Duodenal mucosa (tissue), 2 donors: ENCODE data around the gene GRAP.

ENCODE experiments used
- H3K27ac ChIP-seq: one replicate; pipeline ENCODE4 v1.7.0; 2013; ENCODE audit warnings: low read depth, low read length
- H3K27me3 ChIP-seq, 2 donors: one replicate each; pipeline ENCODE4 v1.7.0; 2013; ENCODE audit warnings: low read length in 2 of 2, control low read depth in 1 of 2; ENCODE audit not compliant: insufficient read depth in 2 of 2, control insufficient read depth in 1 of 2
- H3K36me3 ChIP-seq, 2 donors: one replicate each; pipeline ENCODE4 v1.7.0; 2013; ENCODE audit warnings: low read length in 2 of 2, control low read depth in 1 of 2; ENCODE audit not compliant: insufficient read depth in 2 of 2, control insufficient read depth in 1 of 2
- H3K4me1 ChIP-seq, 2 donors: one replicate each; pipeline ENCODE4 v1.7.0; 2013; ENCODE audit warnings: low read length in 2 of 2, control low read depth in 1 of 2; ENCODE audit not compliant: insufficient read depth in 2 of 2, control insufficient read depth in 1 of 2
- H3K4me3 ChIP-seq, 2 donors: one replicate each; pipeline ENCODE4 v1.7.0; 2013; ENCODE audit warnings: low read length in 2 of 2, low read depth in 1 of 2
- H3K9ac ChIP-seq, 2 donors: one replicate each; pipeline ENCODE4 v1.7.0; 2013; ENCODE audit warnings: low read length in 2 of 2, low read depth in 1 of 2
- H3K9me3 ChIP-seq, 2 donors: one replicate each; pipeline ENCODE4 v1.7.0; 2013; ENCODE audit warnings: low read length in 2 of 2, control low read depth in 1 of 2; ENCODE audit not compliant: control insufficient read depth in 1 of 2

The GRAP gene

GRCh38 chr17:19011581-19011980 lies 35.2 kb downstream of the GRAP start:
- Histone ChIP-seq H3K9me3 (no peaks in the 10 kb centered on the region), H3K4me3 (no peak overlapping the region), H3K4me1 (peaks cover 10 to 11% of the 10 kb centered on the region in 2 donors), H3K27ac (no peak overlapping the region), H3K9ac (no peak overlapping the region), H3K36me3 (no peaks in the 10 kb centered on the region), H3K27me3 (no peaks in the 10 kb centered on the region)

GRCh38 chr17:19010729-19011505 lies 35.8 kb downstream of the GRAP start:
- Histone ChIP-seq H3K4me1 (peaks cover 10 to 11% of the 10 kb centered on the region in 2 donors), H3K9ac (no peak overlapping the region)

DNA sequence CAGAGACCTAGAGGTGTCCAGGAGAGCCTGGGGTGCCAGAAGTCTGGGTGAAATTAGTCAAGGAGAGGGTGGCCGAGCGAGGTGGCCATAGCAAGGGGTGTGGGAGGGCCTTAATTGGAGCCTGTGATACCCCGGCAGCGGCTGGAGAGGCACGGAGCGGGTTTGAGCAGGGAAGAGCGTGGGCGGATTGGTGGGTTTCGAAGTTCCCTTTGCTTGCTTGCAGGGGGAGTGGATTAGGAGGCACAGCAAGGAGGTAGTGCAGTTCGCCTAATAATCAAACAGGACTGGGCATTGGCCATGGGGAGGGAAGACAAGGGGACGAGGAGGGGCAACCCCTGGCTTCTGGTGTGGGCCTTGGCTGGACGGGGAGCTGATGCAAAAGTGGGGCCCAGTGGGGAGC lies 36.8 kb downstream of the GRAP start:
- Histone ChIP-seq H3K36me3 (no peaks in the 10 kb centered on the region), H3K27ac (no peak overlapping the region), H3K9me3 (no peaks in the 10 kb centered on the region), H3K4me3 (no peak overlapping the region), H3K27me3 (no peaks in the 10 kb centered on the region), H3K9ac (no peak overlapping the region), H3K4me1 (peaks cover 12 to 13% of the 10 kb centered on the region in 2 donors)

More at GRCh38 chr17:19010729-19011505, 35.8 kb downstream of the GRAP start:
- Histone ChIP-seq H3K4me3 (no peak overlapping the region), H3K27ac (no peak overlapping the region), H3K36me3 (no peaks in the 10 kb centered on the region), H3K27me3 (no peaks in the 10 kb centered on the region), H3K9me3 (no peaks in the 10 kb centered on the region)

GRCh38 chr17:19006698-19007097 lies 40.1 kb downstream of the GRAP start:
- peaks cover 27 to 34% of the 10 kb centered on the region in 2 donors for H3K4me1 ChIP-seq
- H3K27me3 ChIP-seq, result no peaks in the 10 kb centered on the region
- H3K27ac ChIP-seq, result no peak overlapping the region
- H3K36me3 ChIP-seq, result peaks cover 0 to 5% of the 10 kb centered on the region in 2 donors
- H3K4me3 ChIP-seq, result no peak overlapping the region
- H3K9me3 ChIP-seq, result no peaks in the 10 kb centered on the region
- H3K9ac ChIP-seq, result no peak overlapping the region

DNA sequence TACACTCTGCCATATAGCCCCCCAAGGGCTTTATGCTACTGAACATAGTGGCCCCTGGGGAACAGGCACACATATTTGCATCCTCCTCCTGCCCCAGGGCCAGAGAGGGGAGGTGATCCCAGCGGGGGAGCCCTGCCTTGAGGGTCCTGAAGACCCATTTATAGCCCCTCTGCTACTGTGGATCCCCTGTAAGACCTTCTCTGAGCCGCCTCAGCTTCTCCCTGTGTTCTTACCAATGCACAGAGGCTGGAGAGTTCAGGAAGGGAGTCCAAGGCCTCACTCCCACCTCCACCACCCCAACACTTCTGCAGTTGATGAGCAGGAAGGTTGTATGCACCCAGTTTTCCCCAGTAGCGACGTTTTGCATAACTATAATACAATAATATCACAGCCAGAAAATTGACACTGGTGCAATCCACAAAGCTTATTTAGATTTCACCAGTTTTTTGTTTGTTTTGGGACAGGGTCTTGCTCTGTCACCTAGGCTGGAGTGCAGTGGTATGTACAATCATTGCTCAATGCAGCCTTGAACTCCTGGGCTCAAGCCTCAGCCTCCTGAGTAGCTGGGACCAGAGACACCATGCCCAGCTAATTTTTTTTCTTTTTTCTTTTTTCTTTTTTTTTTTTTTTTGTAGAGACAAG lies 40.8 kb downstream of the GRAP start:
- Histone ChIP-seq H3K9ac (no peak overlapping the region), H3K36me3 (peaks cover 0 to 8% of the 10 kb centered on the region in 2 donors), H3K9me3 (no peaks in the 10 kb centered on the region), H3K4me1 (peaks cover 27 to 34% of the 10 kb centered on the region in 2 donors), H3K27ac (no peak overlapping the region), H3K4me3 (no peak overlapping the region), H3K27me3 (no peaks in the 10 kb centered on the region)

GRCh38 chr17:19005137-19005773 lies 41.5 kb downstream of the GRAP start:
- H3K36me3 ChIP-seq, result peaks cover 0 to 8% of the 10 kb centered on the region in 2 donors
- H3K4me1 ChIP-seq, result peaks cover 32 to 40% of the 10 kb centered on the region in 2 donors
- H3K27ac ChIP-seq, result peak overlapping the region; percentile 33
- H3K9ac ChIP-seq, result peak overlapping the region; percentile 80 to 85
- no peaks in the 10 kb centered on the region for H3K27me3 ChIP-seq
- no peaks in the 10 kb centered on the region for H3K9me3 ChIP-seq
- peak overlapping the region; percentile 71 to 76 for H3K4me3 ChIP-seq

- H3K9ac ChIP-seq, result peak within 1 kb of the TSS; percentile 80 to 85
- no peaks in the 10 kb centered on the region for H3K9me3 ChIP-seq
- H3K4me3 ChIP-seq, result peak within 1 kb of the TSS; percentile 76 to 78
- H3K27ac ChIP-seq, result peak within 1 kb of the TSS; percentile 59
- H3K36me3 ChIP-seq, result peaks cover 0 to 8% of the 10 kb centered on the region in 2 donors
- H3K4me1 ChIP-seq, result peaks cover 32 to 41% of the 10 kb centered on the region in 2 donors
- H3K27me3 ChIP-seq, result no peaks in the 10 kb centered on the region
Observed at GRCh38 chr17:19004421-19005136, 42.2 kb downstream of the GRAP start, which contains the start of gene FAM83G. Gene FAM83G (minus strand): TSS chr17:19004764. CDS start chr17:19004041, 723 bp downstream.

DNA sequence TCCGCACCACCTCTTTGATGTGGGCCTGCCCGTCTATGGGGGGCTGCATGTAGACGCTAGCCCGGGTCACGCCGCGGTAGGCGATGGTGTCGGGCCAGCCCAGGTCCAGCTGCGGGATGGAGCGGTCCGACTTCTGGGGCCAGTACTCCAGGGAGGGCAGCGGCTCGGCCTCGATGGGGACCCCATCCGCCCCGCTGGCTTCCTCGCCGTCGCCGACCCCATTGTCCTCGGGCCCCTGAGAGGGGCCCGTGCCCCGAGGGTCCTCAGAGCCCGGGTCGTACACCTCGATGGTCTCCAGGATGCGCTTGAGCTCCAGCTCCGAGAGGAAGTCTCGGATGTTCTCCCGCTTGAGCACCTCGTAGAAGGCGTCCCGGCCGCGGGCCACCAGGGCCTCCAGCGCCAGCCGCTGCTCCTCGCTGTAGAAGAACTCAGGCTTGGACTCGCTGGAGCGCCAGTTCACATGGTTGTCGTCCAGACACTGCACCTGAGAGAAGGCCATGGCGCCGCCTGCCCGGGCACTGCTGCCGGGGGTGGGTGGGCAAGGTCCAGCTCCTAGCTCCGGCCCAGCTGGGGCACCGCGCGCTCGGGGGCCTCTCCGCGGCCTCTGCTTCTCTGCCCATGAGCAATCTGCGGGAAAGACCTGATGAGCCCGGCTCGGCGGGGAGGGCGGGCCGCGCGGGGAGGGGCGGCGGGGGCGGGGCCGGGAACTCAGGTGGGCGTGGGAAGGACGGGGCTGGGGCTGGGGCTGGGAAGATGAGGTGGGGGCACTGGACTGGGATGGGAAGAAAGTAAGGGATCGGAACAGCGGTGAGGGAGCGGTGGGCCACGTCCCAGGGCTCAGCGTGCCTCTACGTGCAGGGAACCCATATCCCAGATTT lies 43.0 kb downstream of the GRAP start:
- peak overlapping the region; percentile 59 for H3K27ac ChIP-seq
- peaks cover 32 to 41% of the 10 kb centered on the region in 2 donors for H3K4me1 ChIP-seq
- peak overlapping the region; percentile 62 to 78 for H3K4me3 ChIP-seq
- H3K9ac ChIP-seq, result peak overlapping the region; percentile 66 to 82
- H3K9me3 ChIP-seq, result no peaks in the 10 kb centered on the region
- H3K27me3 ChIP-seq, result no peaks in the 10 kb centered on the region
- peaks cover 0 to 8% of the 10 kb centered on the region in 2 donors for H3K36me3 ChIP-seq
